Measurements from ENCODE around the gene ZNF14. TPM values are rescaled to one million over a fixed set of nuclear protein-coding genes. Genes with fewer than 3 reads are reported as not detected.
"Not testable (repeated sequence)": the region's sequence is repeated elsewhere in the genome, so short reads cannot be mapped to it uniquely, and the experiment has no call there.

ZNF14 gene
- polyA plus RNA-seq, 12 donors = 4.9 to 7.4 (median 5.7) TPM; not detected in 2

DNA sequence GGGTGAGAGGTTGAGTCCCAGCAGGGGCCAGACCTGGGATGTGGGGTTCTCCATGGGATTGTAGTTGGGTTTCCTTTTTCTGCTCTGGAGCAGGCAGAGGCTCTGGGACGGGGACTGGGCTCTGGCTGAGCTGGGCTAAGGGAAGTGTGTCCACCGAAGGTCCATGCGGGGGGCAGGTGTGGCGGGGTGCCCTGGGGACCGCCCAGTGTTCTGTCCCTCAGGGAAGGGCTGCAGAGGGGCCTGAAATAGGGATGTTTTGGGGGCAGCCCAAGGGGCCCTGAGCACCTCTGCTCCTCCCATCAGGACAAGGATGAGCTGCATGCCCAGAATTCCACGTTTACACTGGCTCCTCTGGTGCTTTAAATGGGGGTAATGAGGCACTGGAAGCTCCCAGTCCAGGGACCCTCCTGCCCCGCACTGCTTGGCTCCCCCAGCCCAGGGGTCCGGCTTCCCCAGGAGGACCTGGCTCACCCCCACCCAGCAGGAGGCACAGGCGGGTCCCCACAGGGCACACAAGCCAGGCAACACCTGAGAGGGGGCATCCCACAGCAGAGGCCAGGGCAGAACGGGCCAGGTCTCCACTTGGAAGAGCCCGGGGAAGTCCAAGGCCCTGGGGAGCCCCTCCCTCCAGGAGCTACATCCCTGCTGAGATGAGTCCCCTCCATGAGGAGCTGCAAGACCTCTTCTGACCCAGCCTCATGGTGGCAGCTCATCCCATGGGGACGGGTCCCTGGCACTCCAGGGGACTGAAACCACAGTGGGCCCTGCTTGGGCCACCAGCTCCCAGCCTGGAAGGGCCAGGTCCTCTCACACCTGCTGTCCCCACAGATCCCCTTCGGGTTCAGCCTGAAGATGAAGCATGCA, 14.7 kb upstream of the ZNF14 start:
- DNase-seq = no peak

DNA sequence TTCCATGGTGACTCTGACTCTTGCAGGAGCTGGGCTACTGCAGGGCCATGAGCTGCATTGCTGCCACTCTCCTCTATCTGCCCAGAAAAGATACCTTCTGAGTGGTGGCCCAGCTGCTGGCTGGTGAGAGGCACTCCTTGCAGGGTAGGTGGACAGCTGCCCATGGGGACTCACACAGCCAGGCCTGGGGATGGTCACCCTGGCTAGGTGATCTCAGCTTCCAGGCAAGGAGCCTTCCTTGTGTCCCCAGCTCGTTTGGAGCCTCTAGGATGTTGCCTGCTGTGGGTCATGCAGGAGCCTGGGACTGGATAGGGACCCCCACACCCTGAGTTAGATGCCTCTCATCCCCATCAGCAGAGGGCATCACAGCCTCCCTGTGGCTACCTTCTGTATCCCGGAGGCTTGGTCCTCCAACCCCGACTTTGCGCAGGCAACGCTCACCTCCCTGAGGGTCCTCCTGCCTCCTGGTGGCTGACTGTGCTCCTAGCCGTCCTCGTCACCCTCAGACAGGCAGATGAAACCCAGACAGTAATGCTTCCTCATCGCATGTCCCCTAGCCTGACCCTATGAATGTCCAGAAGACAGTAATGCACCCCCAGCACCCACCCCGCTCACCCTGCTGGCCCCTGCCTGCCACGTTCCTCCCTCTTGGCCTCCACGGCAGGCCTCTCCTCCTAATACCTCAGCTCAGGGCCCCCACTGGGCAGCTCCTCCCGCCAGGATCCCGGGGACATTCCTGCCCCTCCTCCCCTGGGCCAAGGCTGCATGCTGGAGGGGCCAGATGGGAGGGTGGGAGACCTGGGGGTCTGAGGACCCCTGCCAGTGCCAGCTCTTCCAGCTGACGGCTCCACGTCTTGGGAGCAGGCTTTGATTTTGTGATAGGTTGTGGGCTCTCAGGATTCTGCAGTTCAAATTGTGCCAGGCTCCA, 13.6 kb upstream of the ZNF14 start:
- no peak for DNase-seq

DNA sequence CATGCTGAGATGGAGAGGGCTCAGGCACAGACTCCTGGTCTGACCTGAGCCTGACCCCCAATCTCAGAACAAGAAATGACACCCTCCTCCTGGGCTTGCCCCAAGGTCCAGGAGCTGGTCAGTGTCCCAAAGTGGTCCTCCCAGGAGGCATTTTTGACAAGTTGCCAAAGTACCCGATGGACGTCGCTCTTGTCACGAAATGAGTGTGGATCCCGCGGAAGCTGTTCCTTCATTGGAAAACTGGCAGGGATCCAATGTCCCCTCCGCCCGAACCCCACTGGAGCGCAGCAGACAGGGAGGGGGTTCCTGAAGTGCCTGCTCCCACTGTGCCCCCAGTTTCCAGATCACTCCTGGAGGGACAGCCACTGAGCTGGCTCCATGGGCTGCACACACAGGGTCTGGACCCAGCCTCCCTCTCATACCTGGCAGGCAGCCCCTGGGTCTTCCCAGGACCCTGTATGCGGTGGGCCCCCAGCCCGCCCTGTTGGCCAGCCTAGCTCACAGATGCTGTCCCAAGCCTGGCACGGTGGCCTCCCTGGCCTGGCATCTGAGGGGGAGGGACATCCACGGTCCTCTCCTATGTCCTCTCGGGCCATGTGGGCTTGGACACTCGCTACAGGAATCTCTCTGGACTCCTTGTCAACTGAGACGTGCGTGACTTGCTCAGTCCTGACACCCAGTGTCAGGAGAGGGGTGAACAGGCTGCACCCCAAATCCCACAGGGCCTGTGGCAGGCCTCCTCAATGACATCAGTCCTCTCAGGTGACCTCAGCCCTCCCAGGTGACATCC, 12.8 kb upstream of the ZNF14 start:
- DNase-seq = no peak

DNA sequence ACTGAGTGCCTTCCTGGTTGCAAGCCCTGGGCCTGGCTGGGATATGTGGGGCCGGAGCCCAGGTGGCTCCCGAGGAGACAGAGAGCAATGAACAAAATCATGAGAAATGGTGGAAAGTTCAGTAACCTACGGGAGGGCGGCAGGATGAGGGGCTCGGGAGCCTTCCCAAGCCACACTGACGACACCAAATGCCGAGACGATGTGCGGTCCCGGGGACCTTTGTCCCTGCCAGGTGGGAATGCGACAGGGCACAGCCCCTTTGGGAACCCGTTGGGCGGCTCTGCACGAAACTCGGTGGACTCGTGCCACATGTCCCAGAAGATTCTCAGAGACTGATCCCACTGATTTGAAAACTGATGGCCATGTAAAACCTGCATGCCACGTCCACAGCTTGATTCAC, 11.7 kb upstream of the ZNF14 start:
- no peak for DNase-seq

DNA sequence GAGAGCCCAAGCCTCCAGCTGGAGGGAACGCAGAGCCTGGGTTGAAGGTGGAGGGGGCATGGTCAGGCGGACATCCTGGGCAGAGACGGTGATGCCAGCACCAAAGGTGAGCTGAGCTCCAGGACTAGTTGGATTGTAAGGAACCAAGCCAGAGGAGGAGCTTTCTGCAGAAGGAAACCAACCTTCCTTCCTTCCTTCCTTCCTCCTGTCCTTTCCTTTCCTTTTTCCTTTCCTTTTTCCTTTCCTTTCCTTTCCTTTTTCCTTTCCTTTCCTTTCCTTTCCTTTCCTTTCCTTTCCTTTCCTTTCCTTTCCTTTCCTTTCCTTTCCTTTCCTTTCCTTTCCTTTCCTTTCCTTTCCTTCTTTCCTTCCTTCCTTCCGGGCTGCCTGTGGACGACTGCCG, 11.0 kb upstream of the ZNF14 start:
- DNase-seq = not testable (repeated sequence)

DNA sequence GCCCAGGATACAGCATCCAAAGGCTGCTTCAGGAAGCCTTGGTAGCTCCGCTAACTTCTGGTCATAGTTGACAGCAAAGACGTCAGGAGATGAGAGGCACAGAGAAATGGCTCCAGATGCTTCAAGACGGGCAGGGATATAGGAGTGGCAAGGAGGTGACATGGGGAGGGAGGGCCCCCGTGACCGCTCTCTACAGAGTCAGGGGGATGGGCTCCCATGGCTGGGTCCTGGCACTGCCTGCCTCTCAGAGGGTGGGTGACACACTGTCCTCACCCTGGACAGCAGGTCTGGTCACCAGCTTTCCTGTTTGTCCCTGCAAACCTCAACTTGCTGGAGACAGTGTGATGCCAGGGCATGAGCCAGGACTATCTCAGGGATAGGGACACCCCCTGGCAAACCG, 10.3 kb upstream of the ZNF14 start:
- DNase-seq = no peak

DNA sequence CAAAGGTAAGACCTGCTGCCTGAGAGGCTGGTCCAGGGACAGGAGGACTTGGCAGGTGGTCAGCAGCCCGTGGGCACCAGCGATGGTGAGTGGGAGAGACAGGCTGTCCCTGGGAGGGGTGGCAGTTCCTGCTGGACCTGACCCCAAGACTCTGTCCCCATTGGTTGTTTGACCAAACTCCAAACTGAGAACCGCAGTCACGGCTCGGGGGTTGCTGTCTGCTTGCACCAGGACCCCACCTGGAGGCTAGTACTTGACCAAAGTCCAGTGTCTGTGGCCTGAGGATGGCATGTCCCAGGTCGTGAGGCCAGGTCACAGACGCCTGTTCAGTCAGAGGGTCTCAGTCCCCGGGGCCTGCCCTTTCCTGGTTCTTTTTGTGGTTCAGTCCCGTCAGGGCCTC, 9.9 kb upstream of the ZNF14 start:
- DNase-seq = no peak

DNA sequence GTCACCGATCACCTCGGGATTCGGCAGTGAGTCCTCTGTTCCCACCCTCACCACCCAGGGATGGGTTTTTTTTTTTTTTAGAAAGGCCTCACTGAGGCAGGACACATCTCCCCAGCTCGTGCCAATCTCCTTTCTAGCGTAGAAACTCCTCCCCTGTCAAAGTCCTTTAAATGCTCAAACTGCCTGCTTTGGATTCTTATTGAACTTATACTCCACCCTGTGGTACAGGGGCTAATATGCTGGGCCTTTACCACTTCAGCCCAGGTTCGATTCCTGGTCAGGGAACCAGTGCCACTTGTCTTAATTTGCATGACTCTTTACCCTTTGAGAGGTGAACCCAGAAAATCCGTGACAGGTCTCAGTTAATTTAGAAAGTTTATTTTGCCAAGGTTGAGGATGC, 8.3 kb upstream of the ZNF14 start:
- DNase-seq = no peak

DNA sequence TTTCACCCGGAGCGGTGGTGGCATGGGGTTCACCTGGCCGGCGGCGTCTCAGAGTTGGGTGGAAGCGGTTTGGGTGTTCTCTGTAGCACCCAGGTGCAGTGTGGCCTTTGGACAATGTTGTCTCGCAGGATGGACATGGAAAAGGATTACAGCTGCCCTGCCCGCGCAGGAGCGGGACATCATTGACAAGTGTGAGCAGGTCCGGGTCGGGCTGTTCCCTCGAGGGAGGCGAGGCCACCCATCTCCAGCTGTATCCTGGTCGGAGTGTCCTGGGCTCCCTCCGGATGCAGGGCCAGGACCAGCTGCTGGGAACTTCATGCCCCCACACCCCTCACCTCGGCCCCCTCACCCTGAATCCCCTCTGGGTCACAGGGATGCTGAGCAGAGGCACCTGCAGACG, 7.8 kb upstream of the ZNF14 start:
- no peak for DNase-seq

DNA sequence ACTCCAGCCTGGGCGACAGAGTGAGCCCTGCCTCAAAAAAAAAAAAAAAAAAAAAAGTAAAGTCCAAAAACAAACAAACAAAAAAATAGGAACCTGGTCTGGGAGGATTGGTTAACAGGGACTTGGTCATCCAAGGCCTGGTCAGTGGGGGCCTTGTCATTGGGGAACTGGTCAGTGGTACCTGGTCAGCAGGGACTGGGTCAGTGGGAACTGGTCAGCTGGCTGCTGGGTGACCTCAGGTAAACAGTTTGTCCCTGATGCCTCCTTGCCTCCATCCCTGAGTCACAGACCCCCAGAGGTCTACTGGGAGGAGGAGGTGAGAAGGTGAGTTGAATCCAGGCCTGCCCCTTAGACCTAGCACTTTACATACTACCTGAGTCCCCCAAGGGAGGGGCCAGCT, 5.7 kb upstream of the ZNF14 start:
- no peak for DNase-seq

DNA sequence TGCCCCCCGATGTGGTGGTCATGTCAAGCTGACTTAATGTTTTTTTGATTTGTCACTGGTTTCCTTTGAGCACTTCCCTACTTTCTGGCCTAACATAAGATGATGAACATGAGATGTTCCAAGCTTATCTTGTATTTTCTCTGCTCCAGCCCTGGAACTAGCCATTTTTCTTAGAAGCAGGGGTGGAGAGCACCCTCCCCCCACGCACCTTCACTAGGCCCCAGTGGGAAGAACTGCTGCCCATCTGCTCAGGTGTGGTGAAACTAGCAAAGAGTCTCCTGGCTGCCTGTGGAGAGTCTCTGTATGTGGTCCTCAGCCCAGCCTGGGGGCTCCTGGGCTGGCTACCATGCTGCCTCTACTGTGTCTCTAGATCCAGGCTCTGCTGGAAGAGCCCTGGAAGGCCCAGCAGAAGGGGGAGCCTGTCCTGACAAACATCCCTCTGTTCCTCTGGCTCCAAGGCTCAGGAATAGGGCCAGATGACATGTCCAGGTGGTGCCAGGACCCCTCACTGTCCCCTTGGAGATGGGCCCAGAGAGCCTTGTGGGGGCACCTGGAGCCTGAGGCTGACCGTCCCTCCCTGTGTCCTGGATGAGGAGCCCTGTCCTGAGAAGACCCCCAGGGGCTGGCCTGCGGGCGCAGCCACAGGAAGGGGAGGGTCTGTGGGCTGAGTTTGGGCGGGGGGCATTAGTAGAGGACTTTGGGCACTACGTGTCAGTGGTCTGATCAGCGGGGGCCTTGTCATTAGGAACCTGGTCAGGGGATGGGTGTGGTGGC, 4.8 kb upstream of the ZNF14 start:
- no peak for DNase-seq

DNA sequence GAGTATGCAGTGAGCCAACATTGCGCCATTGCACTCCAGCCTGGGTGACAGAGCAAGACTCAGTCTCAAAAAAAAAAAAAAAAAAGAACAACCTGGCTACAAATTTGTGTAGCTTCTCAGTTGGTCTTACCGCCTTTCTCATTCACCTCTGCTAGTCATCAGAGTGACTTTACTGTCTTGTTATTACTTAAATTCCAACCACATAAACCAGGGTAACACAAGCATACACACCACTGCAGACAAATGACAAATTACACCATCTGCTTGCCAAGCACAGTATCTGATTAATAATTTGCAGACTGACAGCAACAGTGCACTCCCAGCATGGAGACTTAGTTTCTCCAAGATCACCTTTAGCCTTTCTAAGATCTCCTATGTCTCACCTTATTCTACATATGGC, 11.0 kb downstream of the ZNF14 start:
- no peak for DNase-seq

DNA sequence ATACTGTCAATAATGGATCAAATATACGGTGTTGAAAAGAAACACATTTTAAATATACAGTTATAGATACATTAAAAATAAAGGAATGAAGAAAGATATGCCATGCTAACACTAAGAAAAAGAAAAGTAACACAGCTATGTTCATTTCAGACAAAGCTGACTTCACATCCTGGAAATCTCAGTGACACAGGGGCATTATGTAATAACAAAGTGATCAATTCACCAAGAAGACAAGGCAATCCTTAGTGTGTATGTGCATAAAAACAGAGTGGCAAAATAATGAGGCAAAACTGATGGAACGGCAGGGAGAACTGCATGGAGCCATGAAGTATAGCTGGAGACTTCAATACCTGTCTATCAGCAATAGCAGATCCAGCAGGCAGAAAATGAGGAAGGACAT, 13.1 kb downstream of the ZNF14 start:
- DNase-seq = no peak

DNA sequence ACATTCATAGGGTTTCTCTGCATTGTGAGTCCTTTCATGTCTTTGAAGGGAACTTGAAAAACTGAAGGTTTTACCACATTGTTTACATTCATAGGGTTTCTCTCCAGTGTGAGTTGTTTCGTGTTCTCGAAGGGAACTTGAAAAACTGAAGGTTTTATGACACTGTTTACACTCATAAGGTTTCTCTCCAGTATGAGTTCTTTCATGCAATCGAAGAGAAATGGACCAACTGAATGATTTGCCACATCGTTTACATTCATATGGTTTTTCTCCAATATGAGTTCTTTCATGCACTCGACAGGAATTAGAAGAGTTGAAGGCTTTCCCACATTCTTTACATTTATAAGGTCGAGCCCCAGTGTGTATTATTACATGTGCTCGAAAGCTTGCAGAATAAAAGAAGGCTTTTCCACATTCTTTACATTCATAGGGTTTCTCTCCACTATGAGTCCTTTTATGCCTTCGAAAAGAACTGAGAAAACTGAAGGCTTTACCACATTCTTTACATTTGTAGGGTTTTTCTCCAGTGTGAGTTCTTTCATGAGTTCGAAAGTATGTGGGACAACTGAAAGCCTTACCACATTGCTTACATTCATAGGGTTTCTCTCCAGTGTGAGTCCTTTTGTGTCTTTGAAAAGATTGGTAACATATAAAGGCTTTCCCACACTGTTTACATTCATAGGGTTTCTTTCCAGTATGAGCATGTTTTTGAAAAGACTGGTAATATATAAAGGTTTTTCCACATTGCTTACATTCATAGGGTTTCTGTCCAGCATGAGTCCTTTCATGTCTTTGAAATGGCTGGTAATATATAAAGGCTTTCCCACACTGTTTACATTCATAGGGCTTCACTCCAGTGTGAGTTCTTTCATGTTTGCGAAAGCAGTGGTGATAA, 20.7 kb downstream of the ZNF14 start:
- no peak for DNase-seq

DNA sequence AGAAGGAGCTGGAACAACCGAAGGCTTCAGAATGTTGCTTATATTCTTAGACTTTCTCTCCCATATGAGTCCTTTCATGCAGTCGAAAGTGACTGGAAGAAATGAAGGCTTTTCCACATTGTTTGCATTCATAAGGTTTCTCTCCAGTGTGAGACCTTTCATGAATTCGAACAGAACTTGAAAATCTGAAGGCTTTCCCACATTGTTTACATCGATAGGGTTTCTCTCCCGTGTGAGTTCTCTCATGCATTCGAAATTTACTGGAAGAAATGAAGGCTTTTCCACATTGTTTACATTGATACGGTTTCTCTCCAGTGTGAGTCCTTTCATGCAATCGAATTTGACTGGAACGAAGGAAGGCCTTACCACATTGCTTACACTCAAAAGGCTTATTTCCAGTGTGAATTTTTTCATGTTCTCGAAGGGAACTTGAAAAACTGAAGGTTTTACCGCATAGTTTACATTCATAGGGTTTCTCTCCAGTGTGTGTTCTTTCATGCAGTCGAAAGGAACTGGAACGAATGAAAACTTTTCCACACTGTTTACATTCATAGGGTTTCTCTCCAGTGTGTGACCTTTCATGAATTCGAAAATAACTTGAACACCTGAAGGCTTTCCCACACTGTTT, 21.5 kb downstream of the ZNF14 start:
- DNase-seq = no peak

DNA sequence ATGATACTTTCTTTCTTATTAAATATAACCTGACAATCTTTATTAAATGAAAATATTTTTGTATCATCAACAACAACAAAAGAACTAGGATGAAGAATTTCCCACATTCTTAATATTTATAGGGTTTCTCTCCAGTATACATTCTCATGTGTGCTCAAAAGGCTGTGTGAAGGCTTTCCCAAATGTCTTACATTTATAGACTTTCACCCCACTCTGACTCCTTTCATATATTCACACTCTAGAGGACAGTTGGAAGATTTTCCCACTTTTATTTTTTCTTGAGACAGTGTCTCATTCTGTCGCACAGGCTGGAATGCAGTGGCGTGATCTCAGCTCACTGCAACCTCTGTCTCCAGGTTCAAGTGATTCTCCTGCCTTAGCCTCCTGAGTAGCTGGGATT, 22.4 kb downstream of the ZNF14 start:
- DNase-seq = no peak

DNA sequence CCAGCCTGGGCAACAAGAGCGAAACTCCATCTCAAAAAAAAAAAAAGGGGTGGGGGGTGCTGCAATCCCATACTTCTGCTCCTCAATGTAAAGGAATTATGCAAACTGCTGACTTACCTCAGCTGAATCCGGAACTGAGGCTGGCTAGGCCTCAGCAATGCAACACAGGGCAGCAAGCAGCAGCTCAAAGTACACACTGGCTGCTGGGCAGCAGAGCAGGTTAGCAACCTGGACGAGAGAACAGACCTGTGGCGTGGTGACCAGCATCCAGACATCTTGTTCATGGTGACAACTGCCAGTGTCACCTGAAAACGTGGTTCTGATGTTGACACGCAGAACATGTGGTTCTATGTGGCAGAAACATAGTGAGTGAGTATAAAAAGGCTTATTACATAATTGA, 28.1 kb downstream of the ZNF14 start:
- DNase-seq = no peak

DNA sequence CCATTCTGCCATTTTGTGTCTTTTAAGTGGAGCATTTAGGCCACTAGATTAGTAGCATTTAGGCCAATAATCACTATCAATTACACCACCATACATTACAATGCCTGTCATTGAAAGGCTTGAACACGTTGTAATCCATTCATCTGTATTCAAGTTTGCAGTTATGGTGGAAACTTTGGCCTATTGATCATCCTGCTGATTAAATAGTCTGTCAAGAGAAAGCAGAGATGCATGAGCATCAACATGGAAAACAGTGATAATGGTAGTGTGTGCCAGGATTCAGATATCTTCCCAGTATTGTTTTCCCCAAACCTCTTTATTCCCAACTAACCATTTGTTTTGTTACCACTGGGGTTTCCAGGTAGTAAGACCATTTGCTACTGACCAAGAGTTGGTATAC, 32.4 kb downstream of the ZNF14 start:
- DNase-seq = not testable (repeated sequence)

DNA sequence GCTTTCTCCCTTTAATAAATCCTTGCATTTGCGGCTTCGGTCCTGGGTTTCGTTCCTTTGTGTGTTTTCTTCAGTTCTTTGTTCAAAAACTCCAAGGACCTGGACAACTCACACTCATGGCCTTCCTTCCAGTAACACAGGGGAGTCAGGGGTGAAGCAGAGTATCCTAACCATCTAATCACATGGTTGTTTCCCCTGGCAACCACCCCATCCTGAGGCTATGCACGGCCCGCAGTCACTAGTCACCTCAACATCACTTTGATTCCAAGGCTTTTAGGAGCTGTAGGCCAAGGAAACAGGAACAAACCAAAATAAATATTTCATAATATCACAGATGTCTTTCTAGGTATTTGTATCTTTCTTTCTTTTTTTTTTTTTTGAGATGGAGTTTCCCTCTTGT, 35.3 kb downstream of the ZNF14 start:
- DNase-seq = no peak

DNA sequence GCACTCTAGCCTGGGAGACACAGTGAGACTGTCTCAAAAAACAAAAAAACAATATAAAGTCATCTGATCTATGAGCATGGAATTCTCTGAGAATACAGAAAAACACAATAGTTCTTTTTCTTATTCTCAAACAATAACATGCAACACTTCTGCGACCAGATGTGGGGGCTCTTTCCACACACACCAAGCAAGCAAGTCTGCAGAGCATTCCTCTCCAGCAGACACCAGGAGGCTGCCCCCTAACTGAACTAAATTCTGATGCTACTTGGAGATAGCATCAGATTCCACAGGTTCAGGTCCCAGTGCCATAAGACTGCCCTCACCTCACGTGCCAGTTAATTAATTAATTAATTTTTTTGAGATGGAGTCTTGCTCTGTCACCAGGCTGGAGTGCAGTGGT, 36.5 kb downstream of the ZNF14 start:
- DNase-seq = no peak
